ENCODE data around the gene CEP295NL.

Gene CEP295NL

DNA sequence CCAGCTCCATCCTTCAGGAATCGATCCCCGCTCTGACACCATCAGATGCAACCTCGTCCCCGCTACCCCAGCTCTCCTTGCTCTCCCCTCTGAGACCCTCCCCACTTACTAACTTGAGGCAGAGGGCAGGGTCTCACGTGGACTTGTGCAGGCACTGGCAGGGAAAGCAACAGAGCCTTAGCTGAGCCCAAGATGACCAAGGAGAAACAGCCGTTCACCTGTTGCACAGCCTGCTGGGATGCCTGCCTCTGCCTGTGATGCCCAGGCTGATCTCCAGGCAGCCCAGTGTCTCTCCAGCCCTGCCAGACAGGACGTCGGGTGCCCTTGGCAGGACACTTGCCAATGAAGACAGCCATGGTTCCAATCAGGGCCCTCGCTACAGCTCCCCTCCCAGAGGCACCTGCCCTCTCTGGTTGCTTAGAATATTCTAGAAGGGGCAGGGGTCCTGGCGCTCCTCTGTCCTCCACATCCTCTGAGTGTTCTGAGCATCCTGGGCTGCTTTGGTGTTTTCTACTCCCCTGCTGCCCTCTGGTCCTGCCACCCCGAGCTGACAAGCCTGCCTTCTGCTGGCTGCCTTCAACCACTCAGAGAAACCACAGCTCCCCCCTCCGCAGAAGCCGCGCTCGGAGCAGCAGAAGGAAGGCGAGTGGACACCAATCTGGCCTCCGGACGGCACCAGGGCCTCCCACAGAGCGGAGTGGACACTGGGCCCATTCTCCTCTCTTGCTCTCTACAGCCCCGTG lies 6.7 kb downstream of the CEP295NL start:
- no peak for DNase-seq (ENCODE audit: low read depth)
- TF ChIP-seq, protein P1, sequence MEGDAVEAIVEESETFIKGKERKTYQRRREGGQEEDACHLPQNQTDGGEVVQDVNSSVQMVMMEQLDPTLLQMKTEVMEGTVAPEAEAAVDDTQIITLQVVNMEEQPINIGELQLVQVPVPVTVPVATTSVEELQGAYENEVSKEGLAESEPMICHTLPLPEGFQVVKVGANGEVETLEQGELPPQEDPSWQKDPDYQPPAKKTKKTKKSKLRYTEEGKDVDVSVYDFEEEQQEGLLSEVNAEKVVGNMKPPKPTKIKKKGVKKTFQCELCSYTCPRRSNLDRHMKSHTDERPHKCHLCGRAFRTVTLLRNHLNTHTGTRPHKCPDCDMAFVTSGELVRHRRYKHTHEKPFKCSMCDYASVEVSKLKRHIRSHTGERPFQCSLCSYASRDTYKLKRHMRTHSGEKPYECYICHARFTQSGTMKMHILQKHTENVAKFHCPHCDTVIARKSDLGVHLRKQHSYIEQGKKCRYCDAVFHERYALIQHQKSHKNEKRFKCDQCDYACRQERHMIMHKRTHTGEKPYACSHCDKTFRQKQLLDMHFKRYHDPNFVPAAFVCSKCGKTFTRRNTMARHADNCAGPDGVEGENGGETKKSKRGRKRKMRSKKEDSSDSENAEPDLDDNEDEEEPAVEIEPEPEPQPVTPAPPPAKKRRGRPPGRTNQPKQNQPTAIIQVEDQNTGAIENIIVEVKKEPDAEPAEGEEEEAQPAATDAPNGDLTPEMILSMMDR (IDR thresholded peaks at IDR 0.05; ENCODE audit: control insufficient read depth, insufficient read depth, low read depth, low read length, missing control alignments), result peak; percentile 7
- H3K4me3 ChIP-seq (ENCODE audit: control insufficient read depth, low read depth, low read length), result no peak overlapping the region

DNA sequence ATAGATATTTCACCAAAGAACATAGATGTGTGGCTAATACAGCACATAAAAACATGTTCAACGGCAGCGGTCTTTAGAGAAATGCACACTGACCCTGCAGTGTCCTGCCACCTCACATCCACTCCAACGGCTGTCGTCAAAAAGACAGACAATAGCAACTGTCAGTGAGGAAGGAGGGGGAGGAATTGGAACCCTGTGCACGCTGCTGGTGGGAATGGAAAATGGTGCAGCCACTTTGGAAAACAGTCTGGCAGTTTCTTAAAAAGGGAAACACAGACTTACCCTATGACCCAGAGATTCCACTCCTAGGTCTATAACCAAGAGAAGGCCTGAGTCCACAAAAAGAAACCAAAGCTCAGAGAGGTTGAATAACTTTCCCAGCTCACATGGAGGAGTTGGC lies 7.7 kb downstream of the CEP295NL start:
- DNase-seq (ENCODE audit: low read depth), result no peak
- H3K4me3 ChIP-seq (ENCODE audit: control insufficient read depth, low read depth, low read length), result no peak overlapping the region
- TF ChIP-seq, protein P1 (IDR thresholded peaks at IDR 0.05; ENCODE audit: control insufficient read depth, insufficient read depth, low read depth, low read length, missing control alignments), result no peak

DNA sequence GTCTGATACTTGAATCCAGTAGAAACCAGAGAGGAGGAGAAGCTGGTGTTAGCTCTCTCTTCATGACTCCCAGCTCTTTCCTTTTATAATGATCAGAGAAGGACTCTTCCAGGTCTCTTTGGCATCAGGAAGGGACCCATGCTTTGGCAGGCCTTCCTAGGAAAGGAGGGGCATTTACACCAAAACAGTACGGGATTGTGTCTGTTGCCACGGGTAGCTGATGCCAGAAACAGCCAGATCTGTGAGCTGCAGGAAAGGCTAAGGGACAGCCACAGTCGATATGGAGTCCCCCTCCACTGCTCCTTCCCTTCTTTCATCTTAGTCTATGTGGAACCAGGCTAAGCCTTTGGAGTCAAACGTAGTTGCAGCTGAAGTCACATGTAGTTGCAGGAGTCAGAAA lies 9.3 kb downstream of the CEP295NL start:
- no peak for DNase-seq (ENCODE audit: low read depth)
- H3K4me3 ChIP-seq (ENCODE audit: control insufficient read depth, low read depth, low read length), result no peak overlapping the region
- TF ChIP-seq, protein P1 (IDR thresholded peaks at IDR 0.05; ENCODE audit: control insufficient read depth, insufficient read depth, low read depth, low read length, missing control alignments), result no peak

DNA sequence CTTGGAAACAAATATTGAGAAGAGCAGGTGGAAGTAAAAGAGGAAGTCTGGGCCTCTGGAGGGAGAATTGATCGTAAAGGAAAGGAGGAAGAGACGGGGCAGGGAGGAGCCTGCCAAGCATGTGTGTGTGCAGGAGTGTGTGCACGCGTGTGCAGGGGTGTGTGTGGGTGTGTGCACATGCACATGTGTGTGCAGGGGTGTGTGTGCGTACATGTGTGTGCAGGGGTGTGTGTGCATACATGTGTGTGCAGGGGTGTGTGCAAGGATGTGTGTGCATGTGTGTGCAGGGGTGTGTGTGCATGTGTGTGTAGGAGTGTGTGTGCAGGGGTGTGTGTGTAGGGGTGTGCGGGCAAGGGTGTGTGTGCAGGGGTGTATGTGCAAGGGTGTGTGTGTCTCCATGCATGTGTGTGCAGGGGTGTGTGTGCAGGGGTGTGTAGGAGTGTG lies 10.0 kb downstream of the CEP295NL start:
- no peak for DNase-seq (ENCODE audit: low read depth)
- no peak overlapping the region for H3K4me3 ChIP-seq (ENCODE audit: control insufficient read depth, low read depth, low read length)
- TF ChIP-seq, protein P1 (IDR thresholded peaks at IDR 0.05; ENCODE audit: control insufficient read depth, insufficient read depth, low read depth, low read length, missing control alignments), result no peak

DNA sequence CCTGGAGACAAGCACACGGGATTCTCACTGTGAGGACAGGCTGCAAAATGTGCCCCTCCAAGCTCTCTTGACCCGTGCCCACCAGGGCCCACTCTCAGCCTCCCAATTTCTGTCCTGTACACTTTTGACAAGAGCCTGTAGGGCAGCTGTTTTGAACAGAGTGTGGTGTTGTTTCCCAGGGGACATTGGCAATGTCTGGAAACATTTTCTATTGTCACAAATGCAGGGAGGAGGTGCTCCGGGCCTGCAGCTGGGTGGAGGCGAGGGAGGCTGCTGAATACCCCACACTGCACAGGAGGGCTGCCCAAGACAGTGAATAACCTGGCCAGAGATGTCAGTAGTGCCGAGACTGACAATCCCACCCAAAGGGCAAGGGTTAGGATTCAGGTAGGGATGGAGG lies 10.5 kb downstream of the CEP295NL start:
- no peak for DNase-seq (ENCODE audit: low read depth)
- TF ChIP-seq, protein P1 (IDR thresholded peaks at IDR 0.05; ENCODE audit: control insufficient read depth, insufficient read depth, low read depth, low read length, missing control alignments), result no peak
- no peak overlapping the region for H3K4me3 ChIP-seq (ENCODE audit: control insufficient read depth, low read depth, low read length)

DNA sequence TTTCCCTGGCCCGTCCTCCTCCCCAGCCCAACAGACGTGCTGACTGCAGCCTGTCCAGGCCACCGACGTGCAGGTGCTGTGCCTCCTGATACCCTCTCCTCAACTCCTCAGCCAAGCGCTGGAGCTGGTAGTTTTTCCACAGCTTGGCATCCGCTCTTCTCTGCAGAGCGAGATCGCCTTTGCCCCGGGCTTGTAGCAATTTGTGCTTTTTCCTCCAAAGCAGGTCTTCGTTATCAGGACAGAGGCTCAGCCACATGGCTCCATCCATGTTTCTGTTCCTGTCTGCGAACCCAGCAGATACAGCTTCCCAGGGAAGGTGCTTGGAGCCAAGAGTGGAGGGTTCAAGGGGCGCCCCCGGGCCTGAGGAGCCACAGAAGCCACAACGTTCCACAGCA lies 10.9 kb downstream of the CEP295NL start:
- no peak overlapping the region for H3K4me3 ChIP-seq (ENCODE audit: control insufficient read depth, low read depth, low read length)
- no peak for DNase-seq (ENCODE audit: low read depth)
- TF ChIP-seq, protein P1 (IDR thresholded peaks at IDR 0.05; ENCODE audit: control insufficient read depth, insufficient read depth, low read depth, low read length, missing control alignments), result no peak

Data from AG09309 (cell line).